K562 (cell line): ENCODE data around the gene ASIC3. TPM values are rescaled to one million over a fixed set of nuclear protein-coding genes. Genes with fewer than 3 reads are reported as not detected.
A peak's percentile ranks its signal among the peaks of the same experiment; 100 is the strongest.

Experiments used
- AFF4 ChIP-seq: sonication (generic); formaldehyde crosslinking; IDR thresholded peaks from 2 replicates; pipeline ENCODE4 v1.8.0; 2023; ENCODE audit warnings: mild to moderate bottlenecking, missing genetic modification reagents
- KAT8 ChIP-seq: fragments of 450-650 bp; IDR thresholded peaks from 2 replicates; pipeline ENCODE4 v1.6.1; 2016; ENCODE audit warnings: low read depth, mild to moderate bottlenecking
- L3MBTL2 ChIP-seq: fragments of 450-650 bp; IDR thresholded peaks from 2 replicates; pipeline ENCODE4 v1.6.1; 2016; ENCODE audit warnings: mild to moderate bottlenecking, moderate library complexity
- MAX ChIP-seq: sonication (generic); formaldehyde crosslinking; IDR thresholded peaks from 2 replicates; pipeline ENCODE4 v1.9.0; 2022; ENCODE audit warnings: mild to moderate bottlenecking, missing genetic modification reagents
- MLLT1 ChIP-seq, 2 experiments: fragments of 450-650 bp; IDR thresholded peaks; 2 replicates each; pipeline ENCODE4 v1.6.1; 2016
- MTA2 ChIP-seq: fragments of 450-650 bp; IDR thresholded peaks from 2 replicates; pipeline ENCODE4 v1.6.1; 2016; ENCODE audit warnings: low read depth
- RBM17 ChIP-seq: fragments of 200-400 bp; formaldehyde crosslinking; IDR thresholded peaks from 2 replicates; pipeline ENCODE4 v1.6.1; 2017; ENCODE audit warnings: low read depth, mild to moderate bottlenecking, low read length, borderline replicate concordance
- TAF7 ChIP-seq: fragments of 450-650 bp; IDR thresholded peaks from 2 replicates; pipeline ENCODE4 v1.6.1; 2016; ENCODE audit warnings: missing genetic modification characterization, missing compliant biosample characterization
- TFAM ChIP-seq: fragments of 250-450 bp; sonication (Bioruptor Pico); conservative IDR thresholded peaks from 2 replicates; pipeline ENCODE4 v1.5.0; 2021; ENCODE audit warnings: mild to moderate bottlenecking, moderate library complexity
- ZNF124 ChIP-seq: sonication (generic); formaldehyde crosslinking; IDR thresholded peaks from 2 replicates; pipeline ENCODE4 v1.8.1; 2022; ENCODE audit warnings: missing genetic modification reagents
- ZNF232 ChIP-seq: sonication (generic); formaldehyde crosslinking; IDR thresholded peaks from 2 replicates; pipeline ENCODE4 v1.8.0; 2022; ENCODE audit warnings: mild to moderate bottlenecking, missing genetic modification reagents
- ZNF639 ChIP-seq, 2 experiments: fragments of 200-800 bp in 1 of 2; sonication (Bioruptor generic) in 1 of 2; sonication (generic) in 1 of 2; formaldehyde crosslinking in 1 of 2; IDR thresholded peaks in 1 of 2; conservative IDR thresholded peaks in 1 of 2; 2 replicates each; pipeline versions ENCODE4 v1.5.0 to v1.6.1; 2016 to 2020; ENCODE audit warnings: missing compliant biosample characterization in 1 of 2, missing genetic modification characterization in 1 of 2, missing genetic modification reagents in 1 of 2
- ZNF695 ChIP-seq: fragments of 450-650 bp; formaldehyde crosslinking; IDR thresholded peaks from 2 replicates; pipeline ENCODE4 v1.4.0; 2020; ENCODE audit warnings: mild to moderate bottlenecking, moderate library complexity
- ZNF764 ChIP-seq: fragments of 250-450 bp; sonication (Bioruptor Pico); IDR thresholded peaks from 2 replicates; pipeline ENCODE4 v1.4.0; 2020; ENCODE audit warnings: low read depth, mild to moderate bottlenecking, moderate library complexity
- polyA plus RNA-seq, 8 experiments: library from polyadenylated mRNA; depleted of rRNA in 4 of 8; stranded (reverse) in 5 of 8; unstranded in 3 of 8; fragments of >200 nt; fragmentation: Nextera tagmentation in 2 of 8; fragmentation: Illumina TruSeq in 1 of 8; extraction: Ambion mirVana in 2 of 8; extraction: Trizol in 1 of 8; gene quantifications; 2 replicates each; pipeline versions ENCODE4 v1.2.1 to v1.2.3, GENCODE V29; 2011 to 2014; ENCODE audit warnings: inconsistent platforms in 1 of 8, missing spikeins in 1 of 8
- total RNA-seq, 7 experiments: library from RNA; depleted of rRNA in 6 of 7; stranded (reverse); fragments of >200 nt in 6 of 7; fragmentation: Illumina TruSeq in 2 of 7; extraction: Trizol in 2 of 7; gene quantifications; 2 replicates each; pipeline versions ENCODE4 v1.2.1 to v1.2.3, GENCODE V29; 2011 to 2021; ENCODE audit warnings: low replicate concordance in 1 of 7

ASIC3 gene
- total and polyA plus RNA-seq, 9 of the 15 experiments (the other 6 are each of a cell fraction or from before 2014, with no cell fraction given): 0.11 to 5.0 (median 0.87) TPM

GRCh38 chr7:151083071-151083823 lies 34.9 kb downstream of the ASIC3 start, which contains the start of gene TMUB1 (continued):
- TF ChIP-seq L3MBTL2: peak; percentile 64
- no peak for TF ChIP-seq ZNF764 (CRISPR knock-in tag)
- no peak for TF ChIP-seq TAF7 (tag)
- TF ChIP-seq RBM17: no peak
- peak in 1 of 2 experiments; percentile 85; a peak in 2 of 4 replicates for TF ChIP-seq ZNF639 (CRISPR knock-in tag; conservative IDR thresholded peaks at IDR 0.05 in 1 of 2, IDR thresholded peaks at IDR 0.05 in 1 of 2)
- TF ChIP-seq MLLT1 (IDR thresholded peaks at IDR 0.05): no peak
- TF ChIP-seq KAT8: no peak
- TF ChIP-seq TFAM: no peak
- no peak for TF ChIP-seq ZNF695 (CRISPR knock-in tag)
- TF ChIP-seq ZNF124 (CRISPR knock-in tag): no peak
- 0 out of 2 replicates have a peak, but pooled peaks have one; percentile 44 for TF ChIP-seq AFF4 (CRISPR knock-in tag)
- TF ChIP-seq MTA2: no peak
- TF ChIP-seq ZNF232 (CRISPR knock-in tag): no peak
- peak; percentile 83 for TF ChIP-seq MAX (CRISPR knock-in tag)
